GM21528 (cell line): ENCODE data around the gene MUC6.

Experiments used
- ATAC-seq: cut with Tn5 transposase; IDR thresholded peaks from one replicate; pipeline ENCODE4 v1.9.1; 2021; ENCODE audit warnings: mild to moderate bottlenecking, moderate library complexity; ENCODE audit not compliant: unreplicated experiment, low FRiP score

The MUC6 gene

DNA sequence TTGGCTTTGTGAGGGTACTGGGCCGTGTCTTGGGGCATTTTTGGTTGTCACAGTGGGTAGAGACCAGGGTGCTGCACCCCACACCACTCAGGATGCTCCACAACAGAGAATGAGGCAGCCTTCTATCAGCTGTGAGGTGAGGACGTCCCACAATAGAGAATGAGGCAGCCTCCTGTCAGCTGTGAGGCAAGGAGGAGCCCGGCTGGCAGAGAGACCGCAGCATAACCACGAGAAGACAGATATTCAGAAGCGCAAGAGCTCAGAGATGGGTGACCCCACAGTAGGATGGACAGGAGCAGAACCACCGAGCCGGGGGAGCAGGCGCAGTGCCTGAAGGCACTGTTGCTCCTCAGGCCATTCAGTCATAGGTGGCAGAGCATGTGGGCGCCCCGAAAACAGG is 63.3 kb downstream of the MUC6 start:
- ATAC-seq: no peak

GRCh38 chr11:972523-973211 is 63.9 kb downstream of the MUC6 start:
- no peak for ATAC-seq

GRCh38 chr11:971731-972365 is 64.7 kb downstream of the MUC6 start:
- no peak for ATAC-seq

DNA sequence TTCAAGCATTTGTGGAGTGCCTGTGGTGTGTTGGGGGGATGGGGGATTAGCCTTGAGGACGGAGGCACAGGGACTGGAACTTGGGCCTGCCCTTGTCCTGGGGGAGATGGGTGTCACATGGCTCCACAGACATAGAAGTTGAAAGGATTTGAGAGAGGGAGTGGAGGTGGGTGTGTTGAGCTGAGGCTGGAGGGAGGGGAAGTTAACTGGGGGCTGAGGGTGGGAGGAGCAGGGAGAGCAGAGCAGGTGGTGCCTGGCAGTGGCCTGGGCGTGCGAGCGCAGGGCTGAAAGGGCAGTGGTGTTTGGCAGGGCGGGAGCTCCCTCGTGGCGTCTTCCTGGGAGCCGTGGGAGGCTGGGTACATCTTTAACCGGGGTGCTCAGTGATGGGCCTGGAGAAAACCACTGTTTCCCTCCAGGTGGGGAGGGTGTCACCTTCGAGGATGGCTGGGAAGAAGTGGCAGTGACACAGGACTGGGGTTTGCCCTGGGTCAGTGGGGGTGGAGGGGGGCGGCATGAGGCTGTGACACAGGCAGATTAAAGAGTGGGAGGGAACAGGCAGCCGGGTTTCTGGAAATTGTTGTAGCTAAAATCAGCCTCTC is 65.3 kb downstream of the MUC6 start:
- ATAC-seq: no peak

GRCh38 chr11:970319-970871 is 66.1 kb downstream of the MUC6 start:
- ATAC-seq: no peak

- ATAC-seq: no peak
Observed at GRCh38 chr11:969651-970205, 66.8 kb downstream of the MUC6 start.

DNA sequence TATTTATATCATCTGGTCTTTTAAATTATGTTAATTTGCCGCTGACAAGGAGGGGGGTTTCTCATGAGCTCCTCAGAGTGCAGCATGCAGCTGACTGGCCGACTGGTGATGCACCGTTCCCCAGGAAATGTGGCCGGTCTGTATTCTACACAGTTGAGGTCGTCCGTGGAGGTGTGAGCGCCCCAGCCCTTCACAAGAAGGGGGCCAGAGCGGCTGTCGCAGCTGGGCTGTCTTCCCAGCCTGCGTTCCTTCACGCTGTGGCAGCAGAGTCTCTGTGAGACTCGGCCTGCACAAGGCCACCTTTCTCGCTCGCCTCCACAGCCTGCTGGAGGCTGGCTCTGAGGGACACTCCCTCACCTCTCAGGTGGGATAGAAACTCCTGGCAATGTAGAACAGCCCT is 67.7 kb downstream of the MUC6 start:
- no peak for ATAC-seq

GRCh38 chr11:967995-968751 is 68.3 kb downstream of the MUC6 start:
- ATAC-seq: no peak

- ATAC-seq: no peak
Observed at GRCh38 chr11:965206-965775, 71.2 kb downstream of the MUC6 start.

GRCh38 chr11:963852-964251 is 72.7 kb downstream of the MUC6 start:
- no peak for ATAC-seq
